IMR-90 (cell line): ENCODE results near the gene PSMC6. TPM values are rescaled to one million over a fixed set of nuclear protein-coding genes. Genes with fewer than 3 reads are reported as not detected.
"Not testable (repeated sequence)": the region's sequence is repeated elsewhere in the genome, so short reads cannot be mapped to it uniquely, and the experiment has no call there.

Source experiments
- ATAC-seq: fragments of 200-7000 bp; cut with Tn5 transposase; 2 replicates; pipeline ENCODE4 v1.9.1; 2020; ENCODE audit warnings: low read depth, mild to moderate bottlenecking, moderate library complexity
- BruUV-seq: library from RNA; stranded (reverse); fragments of 400-500 nt; replicated peaks from 2 replicates; lab custom pipeline; 2021; lab: Mats Ljungman, UMichigan
- CTCF ChIA-PET: fragments of 300-600 bp; formaldehyde crosslinking; extraction: SDS; loops from one replicate; lab custom pipeline; 2021; ENCODE audit warnings: antibody characterized with exemption; lab: Yijun Ruan, JAX
- POLR2A ChIA-PET: fragments of 300-600 bp; sonication (Branson Sonifier 250); formaldehyde crosslinking; loops from one replicate; lab custom pipeline; 2022; ENCODE audit warnings: antibody characterized with exemption; ENCODE audit not compliant: unreplicated experiment; lab: Charles Lee
- DNase-seq: peaks from one replicate; pipeline ENCODE4 v3.0.0; 2013
- H2AFZ ChIP-seq: replicated peaks from 2 replicates; pipeline ENCODE3; 2013; ENCODE audit warnings: low read length, mild to moderate bottlenecking; ENCODE audit not compliant: poor library complexity
- H2AK5ac ChIP-seq: 2 replicates; pipeline ENCODE4 v1.6.1; 2013; ENCODE audit warnings: low read depth, low read length, inconsistent platforms
- H2AK9ac ChIP-seq: replicated peaks from 2 replicates; pipeline ENCODE3; 2013; ENCODE audit warnings: mild to moderate bottlenecking, low read depth, low read length, moderate library complexity; ENCODE audit not compliant: poor library complexity
- H2BK120ac ChIP-seq: 2 replicates; pipeline ENCODE4 v1.6.1; 2013; ENCODE audit warnings: low read depth, low read length, inconsistent platforms
- H2BK15ac ChIP-seq: 3 replicates; pipeline ENCODE4 v1.6.1; 2013; ENCODE audit warnings: low read depth, low read length, inconsistent platforms
- H2BK20ac ChIP-seq: 2 replicates; pipeline ENCODE4 v1.6.1; 2013; ENCODE audit warnings: low read depth, mild to moderate bottlenecking, inconsistent platforms, low read length, moderate library complexity
- H2BK5ac ChIP-seq: 2 replicates; pipeline ENCODE4 v1.6.1; 2013; ENCODE audit warnings: mild to moderate bottlenecking, low read depth, low read length, inconsistent platforms; ENCODE audit not compliant: poor library complexity, severe bottlenecking
- H3K14ac ChIP-seq: replicated peaks from 2 replicates; pipeline ENCODE4 v1.6.1; 2013; ENCODE audit warnings: low read depth, low read length, inconsistent platforms
- H3K18ac ChIP-seq: 2 replicates; pipeline ENCODE4 v1.6.1; 2013; ENCODE audit warnings: low read depth, low read length, control low read depth
- H3K23ac ChIP-seq: 2 replicates; pipeline ENCODE4 v1.6.1; 2013; ENCODE audit warnings: low read depth, low read length, inconsistent platforms
- H3K27ac ChIP-seq: 2 replicates; pipeline ENCODE4 v1.5.1; 2013; ENCODE audit warnings: mild to moderate bottlenecking, control low read depth, low read length; ENCODE audit not compliant: insufficient read depth
- H3K27me3 ChIP-seq: 2 replicates; pipeline ENCODE4 v1.6.1; 2013; ENCODE audit warnings: low read length; ENCODE audit not compliant: control insufficient read depth, insufficient read depth
- H3K36me3 ChIP-seq: 2 replicates; pipeline ENCODE4 v1.6.1; 2013; ENCODE audit warnings: low read length, mixed read lengths; ENCODE audit not compliant: control insufficient read depth, insufficient read depth
- H3K4ac ChIP-seq: 2 replicates; pipeline ENCODE4 v1.6.1; 2013; ENCODE audit warnings: low read depth, low read length, inconsistent platforms
- H3K4me1 ChIP-seq: 2 replicates; pipeline ENCODE4 v1.6.1; 2013; ENCODE audit warnings: low read length, mixed read lengths; ENCODE audit not compliant: control insufficient read depth, insufficient read depth
- H3K4me2 ChIP-seq: 2 replicates; pipeline ENCODE4 v1.6.1; 2013; ENCODE audit warnings: low read depth, mild to moderate bottlenecking, control low read depth, low read length, moderate library complexity
- H3K4me3 ChIP-seq: 2 replicates; pipeline ENCODE4 v1.5.1; 2013; ENCODE audit warnings: low read depth, mild to moderate bottlenecking, control low read depth, low read length, moderate library complexity; ENCODE audit not compliant: insufficient read depth
- H3K56ac ChIP-seq: 2 replicates; pipeline ENCODE4 v1.6.1; 2013; ENCODE audit warnings: low read length, inconsistent platforms; ENCODE audit not compliant: insufficient read depth; ENCODE audit errors: extremely low read depth
- H3K79me1 ChIP-seq, 2 experiments: 2 replicates each; pipeline ENCODE4 v1.6.1; 2013; ENCODE audit warnings: low read length in 2 of 2, inconsistent platforms in 1 of 2, low read depth in 1 of 2
- H3K9ac ChIP-seq: 2 replicates; pipeline ENCODE4 v1.6.1; 2013; ENCODE audit warnings: low read depth, low read length, control low read depth
- H3K9me1 ChIP-seq: 2 replicates; pipeline ENCODE4 v1.6.1; 2013; ENCODE audit warnings: low read length, inconsistent platforms; ENCODE audit not compliant: insufficient read depth
- H3K9me3 ChIP-seq: 2 replicates; pipeline ENCODE4 v1.6.1; 2013; ENCODE audit warnings: low read length; ENCODE audit not compliant: control insufficient read depth, insufficient read depth
- H4K20me1 ChIP-seq: 2 replicates; pipeline ENCODE4 v1.6.1; 2013; ENCODE audit warnings: low read length, inconsistent platforms; ENCODE audit not compliant: insufficient read depth
- H4K5ac ChIP-seq: 2 replicates; pipeline ENCODE4 v1.6.1; 2013; ENCODE audit warnings: mild to moderate bottlenecking, low read depth, low read length, control low read depth
- H4K8ac ChIP-seq, 2 experiments: 2 replicates each; pipeline ENCODE4 v1.6.1; 2013; ENCODE audit warnings: low read depth in 2 of 2, low read length in 2 of 2, control low read depth in 1 of 2, inconsistent platforms in 1 of 2
- H4K91ac ChIP-seq: 2 replicates; pipeline ENCODE4 v1.6.1; 2013; ENCODE audit warnings: low read depth, low read length, inconsistent platforms; ENCODE audit not compliant: insufficient read depth
- FOS ChIP-seq: fragments of 150-350 bp; IDR thresholded peaks from 2 replicates; pipeline ENCODE4 v1.6.1; 2016; ENCODE audit warnings: low read depth, low read length
- RCOR1 ChIP-seq: IDR thresholded peaks from 2 replicates; pipeline ENCODE4 v1.6.1; 2012; ENCODE audit warnings: mild to moderate bottlenecking, low read length, improper control_type of control experiment; ENCODE audit not compliant: insufficient replicate concordance
- WGBS, 2 experiments: methylation state at CpG; one replicate each; pipeline versions ENCODE4 v1.1.5 to v1.1.7; 2013; ENCODE audit warnings: missing lambda C conversion rate in 2 of 2; ENCODE audit not compliant: insufficient read length in 1 of 2; ENCODE audit errors: extremely low coverage in 2 of 2; 5-methylcytosine and 5-hydroxymethylcytosine counted together
- dilution Hi-C: fragments of 300-500 bp; cut with HindIII; formaldehyde crosslinking; loops from one replicate; pipeline ENCODE4 v1.14.3; 2018; ENCODE audit warnings: low sequenced_read_pairs; ENCODE audit not compliant: unreplicated experiment
- in situ Hi-C: fragments of 300-500 bp; cut with MboI; formaldehyde crosslinking; loops from 3 replicates; pipeline ENCODE4 v1.14.3; 2019; ENCODE audit warnings: low sequenced_read_pairs, inconsistent platforms, mixed read lengths
- intact Hi-C: fragments of 100-400 bp; cut with micrococcal nuclease; formaldehyde crosslinking; loops from 2 replicates; pipeline ENCODE4 v1.10.0; 2022
- polyA plus RNA-seq, 3 experiments: library from polyadenylated mRNA; depleted of rRNA; stranded (reverse); fragments of >200 nt; gene quantifications; 2 replicates each; pipeline ENCODE4 v1.2.3, GENCODE V29; 2012; ENCODE audit warnings: low replicate concordance in 1 of 3
- total RNA-seq: library from RNA; depleted of rRNA; stranded (reverse); fragments of >200 nt; gene quantifications from 2 replicates; pipeline ENCODE4 v1.2.3, GENCODE V29; 2012

The PSMC6 gene
- total and polyA plus RNA-seq, 2 of the 4 experiments (the other 2 are of a cell fraction): 62.9 to 85.4 TPM

DNA sequence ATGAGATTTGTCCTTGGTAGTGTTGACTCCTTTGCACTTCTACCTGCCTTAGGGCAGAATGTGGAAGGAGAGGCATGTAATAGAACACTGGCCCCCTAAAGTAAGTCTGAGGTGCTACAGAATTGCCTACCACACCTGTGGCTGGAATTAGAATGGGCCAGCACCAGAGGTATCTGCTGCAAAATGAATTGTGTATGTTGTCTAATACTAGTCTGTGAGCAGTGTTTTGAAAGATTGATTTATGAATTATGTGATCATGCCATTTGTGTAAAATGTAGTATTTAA lies 17.3 kb downstream of the PSMC6 start:
- POLR2A ChIA-PET: no interaction called here
- Histone ChIP-seq H3K4me3 (no peak overlapping the region), H3K14ac (no peak overlapping the region), H2AFZ (no peak overlapping the region), H4K20me1 (peaks cover 4% of the 10 kb centered on the region; the same call in 1 of the 2 replicates), H3K4me1 (no peaks in the 10 kb centered on the region), H2AK9ac (no peak overlapping the region), H2BK120ac (no peak overlapping the region), H3K9me1 (no peaks in the 10 kb centered on the region), H2AK5ac (no peak overlapping the region), H3K9me3 (no peaks in the 10 kb centered on the region), H2BK5ac (no peak overlapping the region), H3K56ac (no peak overlapping the region), H4K5ac (no peak overlapping the region), H4K91ac (no peak overlapping the region), H3K4me2 (no peak overlapping the region), H2BK20ac (no peak overlapping the region), H2BK15ac (no peak overlapping the region), H3K79me1 (peaks cover 15 to 24% of the 10 kb centered on the region in 2 experiments), H3K36me3 (peaks cover 28% of the 10 kb centered on the region), H3K23ac (no peak overlapping the region), H3K4ac (no peak overlapping the region), H3K27me3 (no peaks in the 10 kb centered on the region), H4K8ac (peak overlapping the region in 1 of 2 experiments; percentile 32; a peak in 1 of 4 replicates), H3K27ac (no peak overlapping the region), H3K9ac (no peak overlapping the region), H3K18ac (no peak overlapping the region)
- DNase-seq: no peak
- intact Hi-C loops: no loop called here
- in situ Hi-C loops: loop anchor here (25.0 kb wide), 1 partner anchor 712 kb away; no protein-coding TSS in a partner anchor
- ATAC-seq: no peak
- CTCF ChIA-PET: no interaction called here
- dilution Hi-C loops: no loop called here
- no peak for TF ChIP-seq FOS
- TF ChIP-seq RCOR1: no peak
- no TSS peak for BruUV-seq

- DNase-seq, BruUV-seq, H3K14ac ChIP-seq, H3K9me3 ChIP-seq, H3K4me3 ChIP-seq, H2BK120ac ChIP-seq, H2BK20ac ChIP-seq, H4K5ac ChIP-seq, in situ Hi-C loops, H2BK15ac ChIP-seq, H2BK5ac ChIP-seq, H3K9me1 ChIP-seq, H4K20me1 ChIP-seq, H4K91ac ChIP-seq, H2AK5ac ChIP-seq, H2AFZ ChIP-seq, ATAC-seq, H4K8ac ChIP-seq, H3K18ac ChIP-seq, H3K23ac ChIP-seq, dilution Hi-C loops, H3K56ac ChIP-seq, H3K4me1 ChIP-seq, H3K4me2 ChIP-seq, H3K9ac ChIP-seq, POLR2A ChIA-PET, H3K4ac ChIP-seq, H3K27ac ChIP-seq, H2AK9ac ChIP-seq, H3K27me3 ChIP-seq, CTCF ChIA-PET: not testable (repeated sequence)
- WGBS, 2 experiments: no CpG with 5 or more reads among the region's 2 CpGs
- intact Hi-C loops: loop anchor here (5.0 kb wide), 1 partner anchor 580 kb away; no protein-coding TSS in a partner anchor
- Histone ChIP-seq H3K79me1 (peaks cover 12 to 35% of the 10 kb centered on the region in 2 experiments), H3K36me3 (peaks cover 14% of the 10 kb centered on the region)
Observed at GRCh38 chr14:52727509-52727908, 20.5 kb downstream of the PSMC6 start.
